GM23338 (cell line): ENCODE results near the gene KIAA1549. TPM values are rescaled to one million over a fixed set of nuclear protein-coding genes. Genes with fewer than 3 reads are reported as not detected.

Experiments used
- ATAC-seq: fragments of 200-7000 bp; cut with Tn5 transposase; 3 replicates; pipeline ENCODE4 v1.9.1; 2020
- DNase-seq: peaks from one replicate; pipeline ENCODE4 v3.0.0-alpha.2; 2015; ENCODE audit warnings: low spot score
- H2AFZ ChIP-seq: fragments of 200-600 bp; sonication (generic); 2 replicates; pipeline ENCODE4 v1.8.0; 2016; ENCODE audit warnings: antibody characterized with exemption, mild to moderate bottlenecking, moderate library complexity
- H3F3A ChIP-seq: fragments of 200-600 bp; sonication (generic); replicated peaks from 2 replicates; pipeline ENCODE4 v1.8.0; 2017; ENCODE audit warnings: antibody characterized with exemption, mixed run types, low read depth
- H3K27ac ChIP-seq: fragments of 200-600 bp; sonication (generic); 2 replicates; pipeline ENCODE4 v1.6.1; 2016; ENCODE audit warnings: low read depth
- H3K27me3 ChIP-seq: fragments of 200-600 bp; sonication (generic); 2 replicates; pipeline ENCODE4 v1.8.0; 2016; ENCODE audit warnings: mild to moderate bottlenecking, mixed run types, moderate library complexity; ENCODE audit not compliant: insufficient read depth
- H3K36me3 ChIP-seq: fragments of 200-600 bp; sonication (generic); 2 replicates; pipeline ENCODE4 v1.8.0; 2016; ENCODE audit warnings: mild to moderate bottlenecking; ENCODE audit not compliant: insufficient read depth
- H3K4me1 ChIP-seq: fragments of 200-600 bp; sonication (generic); 2 replicates; pipeline ENCODE4 v1.8.0; 2016; ENCODE audit warnings: mild to moderate bottlenecking, moderate library complexity; ENCODE audit not compliant: insufficient read depth
- H3K4me2 ChIP-seq: fragments of 200-600 bp; sonication (generic); 2 replicates; pipeline ENCODE4 v1.7.1; 2017; ENCODE audit warnings: mixed run types
- H3K4me3 ChIP-seq: fragments of 200-600 bp; sonication (generic); 2 replicates; pipeline ENCODE4 v1.6.1; 2016; ENCODE audit warnings: mixed run types
- H3K79me2 ChIP-seq: fragments of 200-600 bp; sonication (generic); replicated peaks from 2 replicates; pipeline ENCODE4 v1.8.0; 2017; ENCODE audit warnings: mild to moderate bottlenecking; ENCODE audit not compliant: insufficient read depth
- H3K9me2 ChIP-seq: fragments of 200-600 bp; sonication (generic); 2 replicates; pipeline ENCODE4 v1.8.0; 2017; ENCODE audit not compliant: insufficient read depth
- H4K20me1 ChIP-seq: fragments of 200-600 bp; sonication (generic); replicated peaks from 2 replicates; pipeline ENCODE4 v1.8.0; 2017; ENCODE audit warnings: mild to moderate bottlenecking; ENCODE audit not compliant: insufficient read depth
- H3K27ac Mint-ChIP-seq: 2 replicates; pipeline ENCODE4 v1.8.0; 2020; ENCODE audit warnings: inconsistent platforms, mild to moderate bottlenecking, moderate library complexity, mixed read lengths
- H3K27me3 Mint-ChIP-seq: 3 replicates; pipeline ENCODE4 v1.8.0; 2022; ENCODE audit warnings: low read depth, mild to moderate bottlenecking, moderate library complexity, mixed read lengths, inconsistent platforms; ENCODE audit not compliant: insufficient read depth, poor library complexity
- H3K36me3 Mint-ChIP-seq: 3 replicates; pipeline ENCODE4 v1.8.0; 2021; ENCODE audit warnings: low read depth, mild to moderate bottlenecking, inconsistent platforms, moderate library complexity, mixed read lengths
- H3K4me1 Mint-ChIP-seq: 3 replicates; pipeline ENCODE4 v1.8.0; 2020; ENCODE audit warnings: mild to moderate bottlenecking, inconsistent platforms, mixed read lengths
- H3K4me3 Mint-ChIP-seq: 3 replicates; pipeline ENCODE4 v1.8.0; 2021; ENCODE audit warnings: moderate library complexity, mild to moderate bottlenecking, inconsistent platforms, mixed read lengths
- H3K9me3 Mint-ChIP-seq: 3 replicates; pipeline ENCODE4 v1.8.0; 2020; ENCODE audit warnings: moderate library complexity, mild to moderate bottlenecking, inconsistent platforms, mixed read lengths
- CREB1 ChIP-seq: fragments of 250-450 bp; sonication (Bioruptor Pico); IDR thresholded peaks from 2 replicates; pipeline ENCODE4 v1.5.0; 2020; ENCODE audit warnings: low read depth, mild to moderate bottlenecking, moderate library complexity
- CTCF ChIP-seq, 2 experiments: fragments of 200-600 bp in 1 of 2; sonication (generic) in 1 of 2; conservative IDR thresholded peaks; 2 replicates each; pipeline versions ENCODE4 v1.5.1 to v1.6.1; 2016 to 2017; ENCODE audit warnings: antibody characterized with exemption in 2 of 2, low read depth in 2 of 2, mild to moderate bottlenecking in 2 of 2, moderate library complexity in 1 of 2
- ZNF462 ChIP-seq: fragments of 250-450 bp; sonication (Bioruptor Pico); IDR thresholded peaks from 2 replicates; pipeline ENCODE4 v1.5.0; 2020; ENCODE audit warnings: mild to moderate bottlenecking, moderate library complexity
- polyA plus RNA-seq: library from polyadenylated mRNA; unstranded; fragments of >200 nt; fragmentation: Nextera tagmentation; extraction: Ambion mirVana; gene quantifications from 2 replicates; pipeline ENCODE4 v1.2.1, GENCODE V29; 2016
- total RNA-seq: library from RNA; depleted of rRNA; stranded (reverse); fragments of >200 nt; shearing (Covaris generic); gene quantifications from 2 replicates; pipeline ENCODE4 v1.2.3, GENCODE V29; 2014

KIAA1549 gene
- total and polyA plus RNA-seq, 2 experiments from 2014 or later: 3.6 to 13.5 TPM

DNA sequence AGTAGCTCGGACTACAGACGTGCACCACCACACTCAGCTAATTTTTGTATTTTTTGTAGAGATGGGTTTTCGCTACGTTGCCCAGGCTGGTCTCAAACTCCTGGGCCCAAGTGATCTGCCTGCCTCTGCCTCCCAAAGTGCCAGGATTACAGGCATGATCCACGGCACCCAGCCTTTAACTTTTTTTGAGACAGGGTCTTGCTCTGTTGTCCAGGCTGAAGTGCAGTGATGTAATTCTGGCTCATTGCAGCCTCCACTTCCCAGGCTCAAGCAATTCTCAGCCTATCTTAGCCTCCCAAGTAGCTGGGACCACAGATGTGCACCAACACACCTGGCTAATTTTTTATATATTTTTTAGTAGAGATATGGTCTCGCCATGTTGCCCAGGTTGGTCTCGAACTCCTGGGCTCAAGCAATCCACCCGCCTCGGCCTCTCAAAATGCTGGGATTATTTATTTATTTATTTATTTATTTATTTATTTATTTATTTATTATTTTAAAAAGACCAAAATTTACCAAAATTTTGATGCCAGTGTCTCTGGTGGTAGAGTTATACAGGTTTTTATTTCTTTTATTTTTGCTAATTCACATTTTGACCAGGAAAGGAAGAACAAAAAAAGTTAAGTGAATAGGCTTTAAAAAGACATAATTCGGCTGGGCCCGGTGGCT lies 158.2 kb downstream of the KIAA1549 start:
- TF ChIP-seq CREB1 (CRISPR knock-in tag) (no peak), CTCF (conservative IDR thresholded peaks at IDR 0.05; ENCODE audit: low read depth in 2 of 2) (no peak), ZNF462 (CRISPR knock-in tag) (no peak)
- no peaks in the 10 kb centered on the region for H4K20me1 ChIP-seq
- no peaks in the 10 kb centered on the region for H3K36me3 ChIP-seq
- no peaks in the 10 kb centered on the region for H3K9me3 Mint-ChIP-seq
- peaks cover 3% of the 10 kb centered on the region for H3K27me3 Mint-ChIP-seq
- no peak overlapping the region for H3K4me2 ChIP-seq
- ATAC-seq (no peak), DNase-seq (no peak)
- H3K4me1 Mint-ChIP-seq: peaks cover 12% of the 10 kb centered on the region; the same call in 2 of the 3 replicates
- H3K9me2 ChIP-seq: no peaks in the 10 kb centered on the region
- no peak overlapping the region for H3K27ac ChIP-seq
- H3K27ac Mint-ChIP-seq: no peak overlapping the region
- no peaks in the 10 kb centered on the region for H3F3A ChIP-seq
- peaks cover 7% of the 10 kb centered on the region; the same call in 1 of the 2 replicates for H3K4me1 ChIP-seq
- H3K36me3 Mint-ChIP-seq: no peaks in the 10 kb centered on the region
- H3K4me3 ChIP-seq: no peak overlapping the region
- no peak overlapping the region for H2AFZ ChIP-seq
- H3K79me2 ChIP-seq: no peaks in the 10 kb centered on the region
- H3K4me3 Mint-ChIP-seq: no peak overlapping the region
- H3K27me3 ChIP-seq: no peaks in the 10 kb centered on the region
